Fibroblast of mammary gland (primary cell): Measurements from ENCODE around the gene PGA5.
"Not testable (repeated sequence)": the region's sequence is repeated elsewhere in the genome, so short reads cannot be mapped to it uniquely, and the experiment has no call there.

Source experiments
- DNase-seq: peaks from one replicate; pipeline ENCODE4 v3.0.0-alpha.2; 2010; ENCODE audit warnings: low read depth
- H3K4me3 ChIP-seq: 2 replicates; pipeline ENCODE4 v1.5.1; 2011; ENCODE audit warnings: low read depth, mild to moderate bottlenecking, low read length, moderate library complexity; ENCODE audit not compliant: control insufficient read depth
- TF ChIP-seq, protein P1 (sequence below): conservative IDR thresholded peaks from 2 replicates; pipeline ENCODE4 v1.5.1; 2011; ENCODE audit warnings: low read depth, low read length, inconsistent platforms; ENCODE audit not compliant: control insufficient read depth, insufficient read depth

Gene PGA5

DNA sequence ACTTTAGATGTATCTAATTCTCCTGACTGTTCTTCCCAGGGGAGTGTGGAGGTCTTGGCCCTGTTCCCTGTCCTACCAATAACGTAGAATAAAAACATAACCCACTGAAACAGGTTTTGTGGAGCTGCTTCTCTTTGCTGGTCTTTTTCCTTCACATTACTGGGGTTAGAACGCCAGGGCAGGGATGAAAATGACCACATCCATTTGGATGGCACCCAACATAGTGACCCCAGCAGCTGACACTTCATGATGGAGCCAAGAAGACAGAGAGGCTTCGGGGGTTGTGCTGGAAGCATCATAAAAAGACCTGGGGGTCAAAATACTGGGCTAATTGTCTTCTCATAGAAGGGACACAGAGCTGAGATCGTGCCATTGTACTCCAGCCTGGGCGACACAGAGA, 9.4 kb upstream of the PGA5 start:
- DNase-seq, H3K4me3 ChIP-seq: not testable (repeated sequence)

DNA sequence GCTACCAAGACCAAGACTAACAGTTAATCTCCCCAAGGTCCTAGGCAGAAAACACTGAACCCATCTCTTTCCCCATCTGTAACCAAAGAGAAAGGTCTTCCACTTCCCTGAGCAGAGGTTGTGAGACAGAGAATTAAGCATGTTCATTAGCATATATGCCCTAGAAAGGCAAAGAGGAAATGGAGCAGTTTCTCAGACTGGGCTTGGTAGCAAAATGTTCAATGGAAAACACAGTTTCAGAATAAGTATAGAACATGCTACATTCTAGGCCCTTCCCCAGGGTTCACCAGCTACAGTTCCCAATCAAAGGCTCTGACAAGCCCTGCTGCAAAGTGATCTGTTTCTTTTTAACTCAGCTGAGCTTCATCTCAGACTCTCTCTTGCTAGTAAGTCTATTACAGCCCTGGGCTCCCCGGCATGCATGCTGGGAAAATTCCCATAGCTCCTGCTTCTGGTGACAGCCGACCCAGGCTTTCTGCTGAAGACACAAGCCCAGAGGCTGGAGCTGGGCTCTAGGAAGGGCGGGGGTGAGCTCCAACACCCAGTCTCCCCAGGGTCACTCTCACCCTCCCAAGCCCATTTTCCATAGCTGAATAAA, 8.3 kb upstream of the PGA5 start:
- not testable (repeated sequence) for H3K4me3 ChIP-seq, DNase-seq

GRCh38 chr11:61237130-61237529, 3.8 kb upstream of the PGA5 start:
- not testable (repeated sequence) for H3K4me3 ChIP-seq, DNase-seq

DNA sequence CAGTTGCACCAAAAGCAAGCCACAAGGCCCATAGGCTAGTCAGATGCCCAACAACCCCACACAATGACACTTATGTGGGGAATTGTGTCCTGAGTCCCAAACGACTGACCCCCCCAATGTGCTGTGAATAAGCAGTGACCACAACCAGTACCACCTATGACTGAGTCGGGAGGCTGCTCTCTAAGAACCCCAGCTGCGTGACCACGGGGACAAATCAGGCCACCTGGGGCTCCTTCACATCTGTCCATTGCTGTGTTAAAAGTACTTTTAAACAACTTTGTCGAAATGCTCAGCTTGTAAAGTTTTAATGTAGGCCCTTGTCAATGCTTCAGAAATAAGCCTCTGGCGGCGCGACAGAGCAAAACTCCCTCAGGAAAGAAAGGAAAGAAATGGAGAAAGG, 687 bp upstream of the PGA5 start:
- not testable (repeated sequence) for DNase-seq, H3K4me3 ChIP-seq

DNA sequence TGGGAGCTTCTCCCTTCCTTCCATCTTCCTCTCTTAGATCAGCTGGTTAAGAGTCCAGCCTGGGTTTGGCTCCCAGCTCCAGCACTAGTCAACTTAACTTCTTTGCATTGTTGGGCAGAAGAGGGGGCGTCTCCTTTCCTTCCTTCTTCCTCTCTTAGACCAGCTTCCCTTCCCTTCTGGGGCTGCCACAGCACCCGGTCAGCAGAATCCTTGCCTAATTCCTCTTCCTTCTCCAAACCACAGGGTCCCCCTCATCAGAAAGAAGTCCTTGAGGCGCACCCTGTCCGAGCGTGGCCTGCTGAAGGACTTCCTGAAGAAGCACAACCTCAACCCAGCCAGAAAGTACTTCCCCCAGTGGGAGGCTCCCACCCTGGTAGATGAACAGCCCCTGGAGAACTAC, 551 bp downstream of the PGA5 start:
- H3K4me3 ChIP-seq, DNase-seq: not testable (repeated sequence)

DNA sequence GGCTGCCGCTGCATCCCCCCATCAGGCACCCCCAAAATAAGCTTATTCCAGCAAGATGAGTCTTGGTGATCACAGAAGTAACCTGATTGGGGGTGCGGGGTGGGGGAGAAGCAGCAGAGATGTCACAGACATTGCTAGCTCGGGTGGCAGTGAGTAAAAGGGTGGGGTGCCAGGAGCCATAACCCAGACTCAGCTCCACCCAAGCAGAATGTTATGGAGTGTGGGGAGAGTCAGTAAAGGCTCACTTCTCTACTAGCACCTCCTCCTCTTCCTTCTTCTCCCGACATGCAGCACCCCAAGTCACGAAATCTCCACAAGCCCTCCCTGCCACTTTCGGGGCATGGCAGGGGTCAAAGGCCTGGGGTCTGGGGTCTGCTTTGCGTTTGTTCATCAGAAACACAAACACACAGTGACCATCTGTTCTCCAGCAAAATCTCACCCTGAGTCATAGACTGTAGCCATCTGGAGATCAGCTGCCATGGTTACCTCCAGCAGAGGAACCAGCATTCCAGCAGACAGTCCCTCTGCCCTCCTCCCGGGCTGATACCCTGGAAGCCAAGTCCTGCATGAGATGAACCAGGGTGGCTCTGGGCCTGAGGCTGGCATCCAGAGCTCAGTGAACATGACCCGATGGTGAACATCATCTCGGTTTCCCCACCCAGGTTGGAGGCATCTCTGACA, 4.4 kb downstream of the PGA5 start:
- not testable (repeated sequence) for DNase-seq, H3K4me3 ChIP-seq

GRCh38 chr11:61248071-61248470, 7.1 kb downstream of the PGA5 start:
- not testable (repeated sequence) for H3K4me3 ChIP-seq, DNase-seq

- H3K4me3 ChIP-seq, DNase-seq: not testable (repeated sequence)
Observed at GRCh38 chr11:61249201-61249600, 8.2 kb downstream of the PGA5 start.

GRCh38 chr11:61250796-61251765, 10.1 kb downstream of the PGA5 start:
- DNase-seq: peak; percentile 64

DNA sequence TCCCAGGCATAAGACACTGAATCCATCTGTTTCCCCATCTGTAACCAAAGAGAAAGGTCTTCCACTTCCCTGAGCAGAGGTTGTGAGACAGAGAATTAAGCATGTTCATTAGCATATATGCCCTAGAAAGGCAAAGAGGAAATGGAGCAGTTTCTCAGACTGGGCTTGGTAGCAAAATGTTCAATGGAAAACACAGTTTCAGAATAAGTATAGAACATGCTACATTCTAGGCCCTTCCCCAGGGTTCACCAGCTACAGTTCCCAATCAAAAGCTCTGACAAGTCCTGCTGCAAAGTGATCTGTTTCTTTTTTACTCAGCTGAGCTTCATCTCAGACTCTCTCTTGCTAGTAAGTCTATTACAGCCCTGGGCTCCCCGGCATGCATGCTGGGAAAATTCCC, 11.4 kb downstream of the PGA5 start:
- H3K4me3 ChIP-seq, DNase-seq: not testable (repeated sequence)

More at GRCh38 chr11:61250796-61251765, 10.1 kb downstream of the PGA5 start:
- not testable (repeated sequence) for H3K4me3 ChIP-seq

DNA sequence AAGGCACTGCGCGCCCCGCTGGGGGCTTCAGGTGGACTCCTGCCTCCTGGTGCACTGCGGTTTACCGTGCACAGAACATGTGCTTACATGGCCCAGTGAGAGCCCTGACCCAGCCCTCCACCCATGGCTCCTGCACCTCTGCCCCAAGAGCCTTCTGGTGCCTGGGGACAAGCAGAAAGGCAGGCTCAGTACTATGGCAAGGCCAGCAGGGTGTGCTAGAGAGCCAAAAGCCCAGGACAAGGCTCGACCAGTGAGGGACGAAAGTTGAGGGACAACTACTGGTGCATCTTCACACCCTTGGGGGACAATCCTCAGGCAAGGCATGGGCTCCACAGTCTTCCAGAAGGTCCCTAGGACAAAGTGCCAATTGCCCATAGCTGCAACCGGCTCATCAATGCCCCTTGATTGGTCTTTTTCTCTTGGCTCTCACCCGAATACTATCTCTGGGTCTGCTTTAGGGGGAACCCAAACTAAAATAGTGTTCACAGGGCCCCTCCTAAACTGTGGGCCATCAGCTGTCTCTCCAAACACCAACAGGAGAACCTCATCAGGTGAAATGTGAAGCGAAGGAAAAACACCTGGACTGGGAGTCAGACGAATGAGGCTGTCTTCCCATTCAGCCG, 13.5 kb downstream of the PGA5 start:
- TF ChIP-seq, protein P1, sequence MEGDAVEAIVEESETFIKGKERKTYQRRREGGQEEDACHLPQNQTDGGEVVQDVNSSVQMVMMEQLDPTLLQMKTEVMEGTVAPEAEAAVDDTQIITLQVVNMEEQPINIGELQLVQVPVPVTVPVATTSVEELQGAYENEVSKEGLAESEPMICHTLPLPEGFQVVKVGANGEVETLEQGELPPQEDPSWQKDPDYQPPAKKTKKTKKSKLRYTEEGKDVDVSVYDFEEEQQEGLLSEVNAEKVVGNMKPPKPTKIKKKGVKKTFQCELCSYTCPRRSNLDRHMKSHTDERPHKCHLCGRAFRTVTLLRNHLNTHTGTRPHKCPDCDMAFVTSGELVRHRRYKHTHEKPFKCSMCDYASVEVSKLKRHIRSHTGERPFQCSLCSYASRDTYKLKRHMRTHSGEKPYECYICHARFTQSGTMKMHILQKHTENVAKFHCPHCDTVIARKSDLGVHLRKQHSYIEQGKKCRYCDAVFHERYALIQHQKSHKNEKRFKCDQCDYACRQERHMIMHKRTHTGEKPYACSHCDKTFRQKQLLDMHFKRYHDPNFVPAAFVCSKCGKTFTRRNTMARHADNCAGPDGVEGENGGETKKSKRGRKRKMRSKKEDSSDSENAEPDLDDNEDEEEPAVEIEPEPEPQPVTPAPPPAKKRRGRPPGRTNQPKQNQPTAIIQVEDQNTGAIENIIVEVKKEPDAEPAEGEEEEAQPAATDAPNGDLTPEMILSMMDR: peak; percentile 98
- H3K4me3 ChIP-seq: no peak overlapping the region
- DNase-seq: peak; percentile 66
